Measurements from ENCODE around the gene SLC34A3.

- no peak for TF ChIP-seq CTCF (conservative IDR thresholded peaks at IDR 0.05; ENCODE audit: low read depth, low read length)
- no peak for TF ChIP-seq EZH2 (IDR thresholded peaks at IDR 0.05; ENCODE audit: borderline replicate concordance, low read depth, low read length, poor library complexity, severe bottlenecking)
Observed at GRCh38 chr9:137205126-137206069, 25.3 kb upstream of the SLC34A3 start, which contains the start of the genes NDOR1 and TMEM203.

All from A673 (cell line).